Measurements from ENCODE around the gene PTGR2.
A peak's percentile ranks its signal among the peaks of the same experiment; 100 is the strongest.

Gene PTGR2

GRCh38 chr14:73843296-73843695 lies 8.3 kb upstream of the PTGR2 start:
- TF ChIP-seq CTCF (IDR thresholded peaks at IDR 0.05; ENCODE audit: low read depth, low read length): no peak
- H3K36me3 ChIP-seq: no peaks in the 10 kb centered on the region
- H3K4me3 ChIP-seq (ENCODE audit: low read depth, low read length): no peak overlapping the region
- H3K27me3 ChIP-seq (ENCODE audit: insufficient read depth, low read depth, severe bottlenecking): no peaks in the 10 kb centered on the region
- no peak for DNase-seq
- H3K9me3 ChIP-seq (ENCODE audit: severe bottlenecking): no peaks in the 10 kb centered on the region
- no peak overlapping the region for H3K27ac ChIP-seq

- H3K36me3 ChIP-seq: no peaks in the 10 kb centered on the region; the same call in 1 of the 2 replicates
- H3K27me3 ChIP-seq (ENCODE audit: insufficient read depth, low read depth, severe bottlenecking): no peaks in the 10 kb centered on the region
- DNase-seq: no peak
- no peaks in the 10 kb centered on the region for H3K9me3 ChIP-seq (ENCODE audit: severe bottlenecking)
- TF ChIP-seq CTCF (IDR thresholded peaks at IDR 0.05; ENCODE audit: low read depth, low read length): no peak
- H3K27ac ChIP-seq: no peak overlapping the region
- H3K4me3 ChIP-seq (ENCODE audit: low read depth, low read length): no peak overlapping the region
Measured at GRCh38 chr14:73846947-73847346, 4.7 kb upstream of the PTGR2 start.

GRCh38 chr14:73851000-73851399 lies 631 bp upstream of the PTGR2 start:
- Histone ChIP-seq H3K9me3 (ENCODE audit: severe bottlenecking) (no peaks in the 10 kb centered on the region), H3K27me3 (ENCODE audit: insufficient read depth, low read depth, severe bottlenecking) (no peaks in the 10 kb centered on the region), H3K27ac (peak overlapping the region; percentile 90), H3K36me3 (no peaks in the 10 kb centered on the region; the same call in none of the 2 replicates), H3K4me3 (ENCODE audit: low read depth, low read length) (peak overlapping the region; percentile 89)
- no peak for TF ChIP-seq CTCF (IDR thresholded peaks at IDR 0.05; ENCODE audit: low read depth, low read length)
- DNase-seq: no peak

GRCh38 chr14:73859145-73859544 lies 7.5 kb downstream of the PTGR2 start:
- Histone ChIP-seq H3K27ac (no peak overlapping the region), H3K9me3 (ENCODE audit: severe bottlenecking) (no peaks in the 10 kb centered on the region), H3K4me3 (ENCODE audit: low read depth, low read length) (no peak overlapping the region), H3K36me3 (peaks cover 32% of the 10 kb centered on the region), H3K27me3 (ENCODE audit: insufficient read depth, low read depth, severe bottlenecking) (no peaks in the 10 kb centered on the region)
- no peak for DNase-seq
- no peak for TF ChIP-seq CTCF (IDR thresholded peaks at IDR 0.05; ENCODE audit: low read depth, low read length)

- no peak for TF ChIP-seq CTCF (IDR thresholded peaks at IDR 0.05; ENCODE audit: low read depth, low read length)
- no peak for DNase-seq
- Histone ChIP-seq H3K36me3 (peaks cover 40% of the 10 kb centered on the region), H3K27ac (no peak overlapping the region), H3K4me3 (ENCODE audit: low read depth, low read length) (no peak overlapping the region), H3K9me3 (ENCODE audit: severe bottlenecking) (no peaks in the 10 kb centered on the region), H3K27me3 (ENCODE audit: insufficient read depth, low read depth, severe bottlenecking) (no peaks in the 10 kb centered on the region)
Measured at GRCh38 chr14:73861073-73861472, 9.4 kb downstream of the PTGR2 start.

- no peak overlapping the region for H3K4me3 ChIP-seq (ENCODE audit: low read depth, low read length)
- no peaks in the 10 kb centered on the region for H3K9me3 ChIP-seq (ENCODE audit: severe bottlenecking)
- H3K27ac ChIP-seq: no peak overlapping the region
- peaks cover 40% of the 10 kb centered on the region for H3K36me3 ChIP-seq
- no peak for TF ChIP-seq CTCF (IDR thresholded peaks at IDR 0.05; ENCODE audit: low read depth, low read length)
- H3K27me3 ChIP-seq (ENCODE audit: insufficient read depth, low read depth, severe bottlenecking): no peaks in the 10 kb centered on the region
- no peak for DNase-seq
Measured at GRCh38 chr14:73862480-73862879, 10.8 kb downstream of the PTGR2 start.
